Cardiac fibroblast (primary cell): ENCODE results near the gene PPM1L.

Source experiments
- DNase-seq, 2 donors: peaks; one replicate each; pipeline versions ENCODE4 v3.0.0 to v3.0.0-alpha.2; 2010; ENCODE audit warnings: low read depth in 2 of 2
- H3K4me3 ChIP-seq, 2 donors: replicated peaks in 1 of 2; 1 replicate in 1 of 2; 2 replicates in 1 of 2; pipeline ENCODE4 v1.5.1; 2011; ENCODE audit warnings: low read depth in 2 of 2, low read length in 2 of 2, mild to moderate bottlenecking in 2 of 2, moderate library complexity in 1 of 2
- TF ChIP-seq, protein P1 (sequence below): IDR thresholded peaks from one replicate; pipeline ENCODE4 v1.5.1; 2011; ENCODE audit warnings: low read depth, mild to moderate bottlenecking, low read length, inconsistent platforms

Gene PPM1L

DNA sequence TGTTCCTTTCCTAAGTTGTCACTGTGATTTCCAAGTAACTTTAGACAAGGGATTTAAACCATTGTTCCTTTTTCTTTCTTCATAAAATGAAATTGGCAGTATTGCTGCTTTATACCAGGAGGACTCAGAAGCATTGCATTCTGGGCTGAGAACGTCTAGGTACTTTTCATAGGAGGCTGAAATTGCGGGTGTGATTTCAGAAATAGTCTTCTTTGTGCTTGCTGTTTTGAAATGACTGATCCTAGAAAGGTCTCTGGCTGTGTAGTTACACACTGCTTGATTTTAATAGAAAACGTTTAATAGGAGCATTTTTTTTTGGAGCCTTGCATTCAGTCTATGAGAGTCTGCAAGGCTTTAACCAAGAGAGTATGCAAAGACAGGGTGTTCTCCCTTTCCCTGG lies 56.3 kb downstream of the PPM1L start:
- no peak overlapping the region for H3K4me3 ChIP-seq
- DNase-seq: no peak
- TF ChIP-seq, protein P1, sequence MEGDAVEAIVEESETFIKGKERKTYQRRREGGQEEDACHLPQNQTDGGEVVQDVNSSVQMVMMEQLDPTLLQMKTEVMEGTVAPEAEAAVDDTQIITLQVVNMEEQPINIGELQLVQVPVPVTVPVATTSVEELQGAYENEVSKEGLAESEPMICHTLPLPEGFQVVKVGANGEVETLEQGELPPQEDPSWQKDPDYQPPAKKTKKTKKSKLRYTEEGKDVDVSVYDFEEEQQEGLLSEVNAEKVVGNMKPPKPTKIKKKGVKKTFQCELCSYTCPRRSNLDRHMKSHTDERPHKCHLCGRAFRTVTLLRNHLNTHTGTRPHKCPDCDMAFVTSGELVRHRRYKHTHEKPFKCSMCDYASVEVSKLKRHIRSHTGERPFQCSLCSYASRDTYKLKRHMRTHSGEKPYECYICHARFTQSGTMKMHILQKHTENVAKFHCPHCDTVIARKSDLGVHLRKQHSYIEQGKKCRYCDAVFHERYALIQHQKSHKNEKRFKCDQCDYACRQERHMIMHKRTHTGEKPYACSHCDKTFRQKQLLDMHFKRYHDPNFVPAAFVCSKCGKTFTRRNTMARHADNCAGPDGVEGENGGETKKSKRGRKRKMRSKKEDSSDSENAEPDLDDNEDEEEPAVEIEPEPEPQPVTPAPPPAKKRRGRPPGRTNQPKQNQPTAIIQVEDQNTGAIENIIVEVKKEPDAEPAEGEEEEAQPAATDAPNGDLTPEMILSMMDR: no peak

DNA sequence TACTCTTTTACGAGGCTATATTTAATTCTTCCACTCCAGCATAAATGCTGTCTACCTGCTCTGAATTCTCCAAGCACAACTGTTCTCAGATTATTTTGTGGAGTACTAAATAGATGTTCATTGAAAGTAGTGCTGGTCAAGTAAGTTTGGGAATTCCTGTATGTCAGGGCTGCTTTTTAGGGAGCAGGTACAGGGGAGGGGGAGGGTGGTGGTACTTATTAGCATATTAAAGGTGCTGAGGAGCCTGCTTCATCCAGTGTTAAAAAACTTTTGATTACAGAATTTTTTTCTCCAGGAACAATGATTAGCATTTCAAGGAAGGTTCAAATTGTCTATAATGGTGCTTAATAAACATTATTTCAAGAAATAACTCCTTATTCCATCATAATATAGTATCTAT lies 59.2 kb downstream of the PPM1L start:
- TF ChIP-seq, protein P1: no peak
- H3K4me3 ChIP-seq: no peak overlapping the region
- DNase-seq: no peak

DNA sequence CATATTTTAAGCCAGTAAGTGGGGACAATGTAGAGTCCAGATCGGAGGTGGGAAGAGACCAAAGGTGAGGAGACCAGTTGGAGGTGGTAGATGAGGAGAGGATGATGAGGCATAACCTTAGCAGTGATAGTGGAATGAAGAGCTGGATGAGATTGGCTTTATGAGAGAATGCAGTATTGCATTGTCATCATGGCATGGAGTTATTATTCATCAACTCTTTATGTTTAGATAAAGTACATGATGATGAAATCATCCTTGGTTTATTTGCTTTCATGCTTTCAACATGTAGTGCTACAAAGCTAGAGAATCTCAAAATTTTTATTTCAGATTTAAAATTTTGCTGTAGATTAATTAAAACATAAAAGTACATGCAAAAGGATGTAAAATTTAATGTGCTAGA lies 64.0 kb downstream of the PPM1L start:
- TF ChIP-seq, protein P1: no peak

DNA sequence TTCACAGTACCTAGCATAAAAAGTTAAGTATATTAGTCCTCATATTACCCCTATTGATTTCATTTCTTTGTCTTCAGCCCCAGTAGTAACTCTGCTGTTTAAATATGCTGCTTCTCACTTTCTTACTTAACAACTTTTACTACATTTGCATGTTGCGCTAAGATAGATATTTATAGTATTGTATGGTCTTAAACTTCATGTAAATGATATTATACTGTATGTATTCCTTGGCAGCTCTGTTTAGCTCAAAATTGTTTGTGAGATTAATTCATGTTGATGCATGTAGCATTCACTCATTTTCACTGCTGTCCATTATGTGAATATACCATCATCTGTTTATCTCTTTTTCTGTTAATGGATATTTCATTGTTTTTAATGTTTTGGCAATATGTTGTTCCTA lies 64.4 kb downstream of the PPM1L start:
- DNase-seq: peak in 1 of 2 donors; percentile 16
- TF ChIP-seq, protein P1: no peak
- no peak overlapping the region for H3K4me3 ChIP-seq

More for the DNA sequence above, 64.0 kb downstream of the PPM1L start:
- peak in 1 of 2 donors; percentile 56 for DNase-seq
- H3K4me3 ChIP-seq: no peak overlapping the region

DNA sequence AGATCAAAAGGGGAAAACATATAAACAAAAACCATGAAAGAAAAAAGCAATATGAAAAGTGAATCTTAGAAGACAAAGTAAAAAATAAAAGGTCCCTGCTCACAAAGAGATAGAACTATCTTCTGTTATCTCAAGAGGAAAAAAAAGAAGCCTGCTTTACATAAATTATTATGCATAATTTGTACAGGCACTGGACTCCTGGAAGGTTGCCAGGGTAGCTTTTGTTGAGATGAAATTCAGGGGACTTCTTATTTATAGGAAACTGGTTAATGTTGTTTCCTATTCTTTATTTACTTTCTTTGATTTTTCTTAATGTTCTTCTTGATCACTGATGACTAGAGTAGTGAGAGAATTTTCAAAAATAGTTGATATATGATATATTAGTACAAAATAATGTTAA lies 66.9 kb downstream of the PPM1L start:
- H3K4me3 ChIP-seq: no peak overlapping the region
- no peak for DNase-seq
- TF ChIP-seq, protein P1: no peak

DNA sequence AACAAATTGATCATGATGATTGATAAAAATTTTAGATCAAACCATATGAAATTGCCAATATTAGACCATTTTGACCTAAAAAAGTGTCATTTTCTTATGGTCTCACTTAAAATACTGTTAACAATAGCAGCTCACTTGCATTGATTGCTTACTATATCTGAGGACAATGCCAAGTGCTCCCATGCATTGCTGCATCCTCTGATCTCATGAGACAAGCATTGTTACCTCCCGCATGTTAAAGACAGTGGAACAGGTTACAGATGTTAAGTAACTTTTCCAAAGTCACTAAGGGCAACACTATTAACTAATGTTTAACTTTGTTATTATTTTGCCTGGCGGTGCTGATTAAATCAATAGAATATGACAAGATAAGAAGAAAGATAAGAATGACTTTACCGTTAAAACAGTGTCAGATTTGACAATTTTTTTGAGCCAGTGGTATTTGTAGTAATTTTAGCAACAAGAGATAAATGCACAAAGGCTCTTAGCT lies 69.3 kb downstream of the PPM1L start:
- no peak overlapping the region for H3K4me3 ChIP-seq
- TF ChIP-seq, protein P1: no peak
- no peak for DNase-seq

DNA sequence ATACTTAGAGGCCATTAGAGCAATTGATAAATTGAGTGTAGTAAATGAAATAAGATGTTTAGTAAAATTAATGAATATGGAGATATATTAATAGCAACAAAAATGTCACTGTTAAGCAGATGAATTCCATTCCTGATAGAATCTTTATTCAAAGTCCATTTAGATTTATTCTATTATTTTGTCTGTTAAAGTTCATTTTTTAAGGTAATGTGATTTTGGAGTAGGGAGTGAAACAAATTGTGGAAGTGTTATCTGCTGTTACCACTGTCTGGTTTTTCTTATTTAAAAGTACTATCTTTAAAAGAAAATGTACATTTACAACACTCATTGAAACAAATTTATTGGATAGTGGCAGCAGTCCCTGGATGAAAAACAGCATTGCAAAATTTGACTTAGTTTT lies 70.4 kb downstream of the PPM1L start:
- H3K4me3 ChIP-seq: no peak overlapping the region
- DNase-seq: no peak
- TF ChIP-seq, protein P1: no peak
